Mucosa of descending colon (tissue), 3 donors: Measurements from ENCODE around the gene EPHA2. TPM values are rescaled to one million over a fixed set of nuclear protein-coding genes. Genes with fewer than 3 reads are reported as not detected.

Source experiments
- ATAC-seq: fragments of 200-7000 bp; cut with Tn5 transposase; one replicate; pipeline ENCODE4 v1.9.1; 2020; ENCODE audit warnings: mild to moderate bottlenecking, moderate library complexity
- DNase-seq, 3 donors: peaks; one replicate each; pipeline ENCODE4 v3.0.0-alpha.2; 2020
- H3K36me3 ChIP-seq: fragments of 200-600 bp; one replicate; pipeline ENCODE4 v1.8.0; 2021; ENCODE audit warnings: low read depth, mild to moderate bottlenecking
- H3K4me1 ChIP-seq: fragments of 200-600 bp; one replicate; pipeline ENCODE4 v1.8.0; 2021; ENCODE audit warnings: low read depth, mild to moderate bottlenecking
- H3K4me3 ChIP-seq: fragments of 200-600 bp; one replicate; pipeline ENCODE4 v1.8.0; 2021; ENCODE audit warnings: mild to moderate bottlenecking
- H3K9me3 ChIP-seq: fragments of 200-600 bp; one replicate; pipeline ENCODE4 v1.8.0; 2021; ENCODE audit warnings: mild to moderate bottlenecking
- intact Hi-C, 2 donors: fragments of 100-400 bp; cut with DNase I in 1 of 2; cut with micrococcal nuclease in 1 of 2; formaldehyde crosslinking; loops; one replicate each; pipeline versions ENCODE4 v1.11.0 to v1.11.1; 2022; cut with DNase I, micrococcal nuclease
- total RNA-seq, 3 donors: library from RNA; stranded (reverse); fragmentation: NEBNext Ultra II Directional in 2 of 3; extraction: Animal tissue kit (Norgen Biotek cat#: 25700) in 2 of 3; gene quantifications; one replicate each; pipeline versions ENCODE4 v1.2.1 to v1.2.4, GENCODE V29; 2021 to 2023
- TF ChIP-seq, protein P1 (sequence below): fragments of 200-600 bp; IDR thresholded peaks from one replicate; pipeline ENCODE4 v1.8.0; 2022; ENCODE audit warnings: antibody characterized with exemption, mild to moderate bottlenecking
- donor health status: DM: no; HTN: no; CAD: no; lungs with moderate emphysema.
- donor health status: DM: no; HTN: no; CAD: no.
- donor health status: DM: no; HTN: yes; CAD: no.

The EPHA2 gene
- total RNA-seq, 3 donors from 2014 or later, result 36.8 to 43.5 (median 43.5) TPM

DNA sequence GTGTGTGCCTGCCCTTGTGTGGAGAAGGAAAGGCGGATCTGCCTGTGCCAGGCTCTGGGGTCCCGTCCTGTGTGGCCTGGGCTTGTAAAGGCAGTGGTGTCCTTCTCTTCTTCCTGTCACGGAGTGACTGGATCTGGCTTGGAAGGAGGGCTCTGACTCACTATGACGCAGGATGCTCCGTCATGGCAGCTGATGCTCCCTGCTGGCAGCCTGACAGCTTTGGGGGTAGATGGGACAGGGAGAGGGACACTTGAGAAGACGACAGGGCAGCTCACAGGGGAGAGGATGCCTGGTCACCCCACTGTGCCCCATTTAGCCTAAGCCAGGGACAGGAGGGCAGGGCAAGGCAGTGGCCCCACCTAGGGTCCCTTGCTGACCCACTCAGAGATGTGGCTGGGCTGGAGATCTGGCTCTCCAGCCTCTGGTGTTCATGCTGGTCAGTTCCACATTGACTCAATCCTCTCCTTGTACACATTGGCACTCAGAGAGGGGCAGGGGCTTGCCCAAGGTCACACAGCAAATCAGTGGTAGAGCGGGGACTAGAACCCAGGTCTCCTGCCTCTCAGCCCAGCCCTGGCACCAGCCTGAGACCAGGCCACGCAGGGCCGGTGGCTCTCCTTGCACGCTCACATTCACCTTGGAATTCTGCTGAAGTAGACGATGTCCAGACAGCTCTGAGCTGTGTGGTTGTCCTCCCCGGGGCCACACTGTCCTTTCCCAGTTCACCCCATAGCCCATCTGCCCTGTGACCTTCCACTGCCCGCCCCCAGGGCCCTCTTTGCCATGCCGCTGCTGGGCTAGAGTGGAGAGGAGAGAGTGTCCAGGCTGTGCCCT lies 79.6 kb downstream of the EPHA2 start:
- H3K4me1 ChIP-seq, result peaks cover 4% of the 10 kb centered on the region
- H3K36me3 ChIP-seq, result no peaks in the 10 kb centered on the region
- ATAC-seq (no peak), DNase-seq (no peak)
- no peaks in the 10 kb centered on the region for H3K9me3 ChIP-seq
- no peak overlapping the region for H3K4me3 ChIP-seq
- intact Hi-C loops, result loop anchor here (5.0 to 10.0 kb wide), 2 partner anchors 169 to 281 kb away; no protein-coding TSS in a partner anchor
- TF ChIP-seq, protein P1, sequence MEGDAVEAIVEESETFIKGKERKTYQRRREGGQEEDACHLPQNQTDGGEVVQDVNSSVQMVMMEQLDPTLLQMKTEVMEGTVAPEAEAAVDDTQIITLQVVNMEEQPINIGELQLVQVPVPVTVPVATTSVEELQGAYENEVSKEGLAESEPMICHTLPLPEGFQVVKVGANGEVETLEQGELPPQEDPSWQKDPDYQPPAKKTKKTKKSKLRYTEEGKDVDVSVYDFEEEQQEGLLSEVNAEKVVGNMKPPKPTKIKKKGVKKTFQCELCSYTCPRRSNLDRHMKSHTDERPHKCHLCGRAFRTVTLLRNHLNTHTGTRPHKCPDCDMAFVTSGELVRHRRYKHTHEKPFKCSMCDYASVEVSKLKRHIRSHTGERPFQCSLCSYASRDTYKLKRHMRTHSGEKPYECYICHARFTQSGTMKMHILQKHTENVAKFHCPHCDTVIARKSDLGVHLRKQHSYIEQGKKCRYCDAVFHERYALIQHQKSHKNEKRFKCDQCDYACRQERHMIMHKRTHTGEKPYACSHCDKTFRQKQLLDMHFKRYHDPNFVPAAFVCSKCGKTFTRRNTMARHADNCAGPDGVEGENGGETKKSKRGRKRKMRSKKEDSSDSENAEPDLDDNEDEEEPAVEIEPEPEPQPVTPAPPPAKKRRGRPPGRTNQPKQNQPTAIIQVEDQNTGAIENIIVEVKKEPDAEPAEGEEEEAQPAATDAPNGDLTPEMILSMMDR, result no peak

DNA sequence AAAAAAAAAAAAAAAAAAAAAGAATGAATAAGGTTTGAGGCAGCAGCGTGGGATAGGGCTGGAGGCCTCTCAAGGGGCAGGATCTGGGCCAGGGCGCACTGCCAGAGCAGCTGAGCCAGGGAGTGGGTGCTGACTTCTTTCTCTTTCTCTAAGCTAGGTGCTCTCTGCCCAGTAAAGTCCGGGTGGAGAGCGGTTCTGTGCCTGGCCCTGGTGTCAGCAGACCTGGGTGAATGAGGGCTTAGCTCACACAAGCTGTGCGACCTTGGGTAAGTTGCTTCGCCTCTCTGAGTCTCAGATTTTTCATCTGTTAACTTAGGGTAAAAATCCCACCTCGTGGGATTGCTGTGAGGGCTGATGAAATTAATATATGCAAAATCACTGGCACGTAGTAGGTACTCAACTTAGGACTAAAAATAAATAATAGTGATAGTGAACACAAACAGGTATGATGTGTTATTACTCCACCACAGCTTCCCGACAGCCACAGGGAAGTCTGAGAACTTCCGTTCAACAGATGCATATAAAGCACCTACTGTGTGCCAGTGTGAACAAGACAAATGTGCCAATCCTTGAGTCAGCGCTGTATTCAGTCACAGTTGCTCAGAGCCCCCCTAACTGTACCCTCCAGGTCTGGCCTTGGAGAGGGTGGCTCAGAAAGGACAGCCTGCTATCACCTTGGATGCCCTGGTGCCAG lies 80.4 kb downstream of the EPHA2 start:
- H3K9me3 ChIP-seq, result no peaks in the 10 kb centered on the region
- H3K36me3 ChIP-seq, result no peaks in the 10 kb centered on the region
- no peak for DNase-seq
- TF ChIP-seq, protein P1, result no peak
- intact Hi-C loops, result loop anchor here (5.0 to 10.0 kb wide), 2 partner anchors 169 to 282 kb away; no protein-coding TSS in a partner anchor
- no peak overlapping the region for H3K4me3 ChIP-seq
- no peak for ATAC-seq
- peaks cover 4% of the 10 kb centered on the region for H3K4me1 ChIP-seq

Other genes with a start within 250 kb of the EPHA2 start
- 10 to 100 TPM; 29.2 to 40.8 (median 34.6) TPM for gene ZBTB17, start 180.0 kb downstream of the EPHA2 start, total RNA-seq
- gene SRARP, start 151.8 kb downstream of the EPHA2 start, total RNA-seq, result not detected
- gene HSPB7, start 138.0 kb downstream of the EPHA2 start, total RNA-seq, result 10 to 100 TPM in 2 of 3 donors, 1 to 10 TPM in 1; 1.5 to 78.0 (median 13.0) TPM
- gene CLCNKA, start 134.0 kb downstream of the EPHA2 start, total RNA-seq, result 1 to 10 TPM in 2 of 3 donors, not detected in 1; 1.3 to 3.4 TPM
- 1 to 10 TPM in 1 of 3 donors, not detected in 2; 1.2 TPM for gene CLCNKB, start 112.3 kb downstream of the EPHA2 start, total RNA-seq
- 1 to 10 TPM in 1 of 3 donors, not detected in 2; 3.5 TPM for gene FAM131C, start 82.4 kb downstream of the EPHA2 start, total RNA-seq
- 10 to 100 TPM in 1 of 3 donors, 1 to 10 TPM in 2; 5.3 to 13.3 (median 9.0) TPM for gene ARHGEF19, start 56.6 kb upstream of the EPHA2 start, total RNA-seq
- gene CPLANE2, start 81.1 kb upstream of the EPHA2 start, total RNA-seq, result 1 to 10 TPM; 5.3 to 9.9 (median 5.9) TPM
- gene FBXO42, start 196.4 kb upstream of the EPHA2 start, total RNA-seq, result 10 to 100 TPM; 12.9 to 20.6 (median 16.3) TPM
- gene SZRD1, start 211.2 kb upstream of the EPHA2 start, total RNA-seq, result 100 to 1,000 TPM; 105 to 120 (median 112) TPM